NCI-H1930 (cell line): Measurements from ENCODE around the gene PABPN1.
"Not testable (repeated sequence)": the region's sequence is repeated elsewhere in the genome, so short reads cannot be mapped to it uniquely, and the experiment has no call there.

ENCODE experiments used
- DNase-seq, 2 experiments: peaks; one replicate each; lab custom pipeline; 2025; lab: John Stamatoyannopoulos, UW

Gene PABPN1

DNA sequence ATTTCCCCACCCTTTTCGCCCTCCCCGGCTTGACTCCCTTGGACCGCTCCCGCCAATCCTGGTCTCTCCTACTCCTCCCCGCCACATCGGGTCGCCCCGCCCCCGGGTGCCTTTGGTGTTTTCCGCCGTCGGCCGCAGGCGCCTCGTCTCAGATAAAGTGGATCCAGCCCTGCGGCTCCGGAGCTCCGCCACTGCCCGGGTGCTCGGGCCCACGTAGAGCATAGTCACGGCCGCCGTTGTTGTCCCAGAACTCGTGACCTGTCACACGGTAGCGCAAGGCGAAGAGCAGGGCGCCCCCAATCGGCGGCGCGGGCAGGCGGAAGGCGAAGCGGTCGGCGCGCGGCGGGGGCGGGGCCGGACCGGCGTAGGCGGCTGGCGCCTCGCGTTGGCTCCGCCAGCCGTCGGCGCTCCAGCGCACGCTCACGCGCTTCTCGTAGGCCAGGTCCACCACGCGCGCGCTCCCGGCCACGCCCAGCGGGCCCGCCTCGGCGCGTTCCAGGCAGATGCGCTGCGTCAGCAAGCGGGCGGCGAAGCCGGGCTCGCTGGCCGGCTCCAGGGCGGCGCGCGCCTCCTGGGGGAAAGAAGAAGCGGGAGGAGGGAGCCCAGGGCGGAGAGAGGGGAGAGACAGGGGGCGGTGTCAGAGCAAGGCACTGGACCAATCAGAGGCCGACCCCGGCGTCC is 19.8 kb upstream of the PABPN1 start:
- peak; percentile 94 to 98 for DNase-seq

- DNase-seq = peak in 1 of 2 experiments; percentile 72
Measured at GRCh38 chr14:23301969-23302289, 19.3 kb upstream of the PABPN1 start.

DNA sequence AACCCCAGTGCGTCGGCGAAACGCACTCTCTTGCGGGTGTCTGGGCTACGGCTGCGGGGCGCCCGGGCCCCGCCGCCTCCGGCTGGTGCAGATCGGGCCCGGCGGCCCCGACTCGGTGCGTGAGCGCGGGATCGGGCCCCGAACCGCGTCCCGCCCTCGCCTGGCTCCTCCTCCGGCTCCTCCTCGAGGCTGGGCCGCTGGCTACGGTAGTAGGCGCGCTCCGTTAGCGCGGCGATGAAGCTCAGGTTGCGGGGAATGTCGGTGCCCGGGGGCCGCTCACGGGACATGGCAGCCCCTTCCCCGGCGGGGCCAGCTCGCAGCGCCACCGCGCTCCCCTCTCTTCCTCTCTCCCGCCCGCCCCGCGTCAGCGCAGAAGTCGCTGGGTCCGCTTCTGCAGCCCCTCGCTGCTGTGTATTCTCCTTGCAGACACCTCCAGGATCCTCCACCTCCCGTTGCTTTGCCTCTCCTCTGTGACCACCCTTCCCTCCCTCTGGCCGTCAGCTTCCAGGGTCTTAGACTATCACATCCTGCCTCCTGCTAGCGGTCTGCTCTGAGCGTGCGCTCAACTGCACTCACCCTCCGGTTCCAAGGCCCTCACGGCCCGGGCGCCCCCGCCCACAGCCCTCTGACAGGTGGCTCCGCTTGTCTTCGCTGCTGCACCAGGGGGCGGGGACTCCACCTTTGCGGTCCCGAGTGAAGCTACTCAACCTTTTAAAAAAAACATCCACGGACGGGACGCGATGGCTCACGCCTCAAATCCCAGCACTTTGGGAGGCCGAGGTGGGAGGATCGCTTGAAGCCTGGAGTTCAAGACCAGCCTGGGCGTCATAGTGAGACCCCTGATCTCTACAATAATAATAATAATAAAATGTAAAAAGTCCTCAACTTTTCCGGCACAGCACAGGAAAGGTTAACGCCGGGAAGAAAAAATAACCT is 18.7 kb upstream of the PABPN1 start, which contains the start of gene PPP1R3E:
PPP1R3E (minus strand) TSS at position 570 of the 936 bp plus-strand sequence; CDS start at position 287, 283 bp downstream.
- DNase-seq = peak; percentile 56 to 60

DNA sequence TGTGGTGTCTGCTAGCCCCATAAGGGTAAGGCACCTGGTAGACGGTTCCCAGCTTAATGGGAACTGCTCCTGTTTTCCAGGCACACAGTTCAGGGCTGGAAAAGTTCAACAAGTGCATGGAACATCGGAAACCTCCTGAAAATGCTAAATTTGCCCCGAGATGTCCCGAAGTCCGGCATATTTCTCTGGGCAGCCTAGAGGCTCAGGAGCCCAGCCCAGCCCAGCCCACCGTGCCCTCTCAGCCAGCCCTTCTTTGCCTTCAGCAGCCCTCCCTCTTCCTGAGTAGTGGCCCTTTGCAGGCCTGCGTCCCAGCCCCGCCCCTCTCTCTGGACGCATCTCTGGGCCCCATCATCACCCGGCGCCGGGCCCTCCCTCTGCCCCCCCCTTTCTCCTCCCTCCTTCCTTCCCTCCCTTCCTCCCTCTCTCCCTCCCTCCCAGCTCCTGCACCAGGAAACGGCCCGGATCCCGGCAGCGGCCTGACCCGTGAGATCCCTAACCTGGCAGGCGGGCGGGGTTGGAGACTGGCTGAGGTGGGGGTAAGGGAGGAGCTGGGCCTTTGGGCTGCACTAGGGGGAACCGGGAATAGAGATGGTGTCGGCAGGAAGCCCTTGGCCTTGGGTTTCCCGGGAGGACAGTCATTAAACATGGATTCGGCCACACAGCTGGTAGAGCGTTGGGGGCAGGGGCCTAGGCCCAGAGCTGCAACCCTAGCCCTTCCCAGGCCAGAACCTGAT is 14.7 kb upstream of the PABPN1 start, which contains the start of gene BCL2L2:
BCL2L2 (plus strand) TSS at position 422 of the 734 bp plus-strand sequence. CDS start 935 bp downstream, outside the sequence.
- peak; percentile 76 to 77 for DNase-seq

DNA sequence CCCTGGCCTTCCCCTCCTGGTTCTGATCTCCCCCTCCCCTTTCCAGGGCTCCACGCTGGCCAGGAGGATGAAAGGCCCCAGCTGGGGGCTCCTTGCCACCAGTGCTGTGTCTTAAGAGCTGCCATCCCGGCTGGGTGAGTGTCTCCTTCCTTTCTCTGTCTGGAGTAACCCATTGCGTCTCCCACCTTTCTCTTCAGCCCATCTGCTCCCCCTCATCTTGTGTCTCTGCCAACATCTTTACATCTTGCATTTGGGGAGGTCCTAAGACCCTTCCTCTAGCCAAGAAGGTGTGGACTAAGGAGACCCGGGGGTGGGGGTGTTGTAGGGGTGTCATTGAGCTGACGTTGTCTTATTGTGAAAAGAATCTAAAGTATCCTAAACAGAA is 14.1 kb upstream of the PABPN1 start:
- DNase-seq = no peak

DNA sequence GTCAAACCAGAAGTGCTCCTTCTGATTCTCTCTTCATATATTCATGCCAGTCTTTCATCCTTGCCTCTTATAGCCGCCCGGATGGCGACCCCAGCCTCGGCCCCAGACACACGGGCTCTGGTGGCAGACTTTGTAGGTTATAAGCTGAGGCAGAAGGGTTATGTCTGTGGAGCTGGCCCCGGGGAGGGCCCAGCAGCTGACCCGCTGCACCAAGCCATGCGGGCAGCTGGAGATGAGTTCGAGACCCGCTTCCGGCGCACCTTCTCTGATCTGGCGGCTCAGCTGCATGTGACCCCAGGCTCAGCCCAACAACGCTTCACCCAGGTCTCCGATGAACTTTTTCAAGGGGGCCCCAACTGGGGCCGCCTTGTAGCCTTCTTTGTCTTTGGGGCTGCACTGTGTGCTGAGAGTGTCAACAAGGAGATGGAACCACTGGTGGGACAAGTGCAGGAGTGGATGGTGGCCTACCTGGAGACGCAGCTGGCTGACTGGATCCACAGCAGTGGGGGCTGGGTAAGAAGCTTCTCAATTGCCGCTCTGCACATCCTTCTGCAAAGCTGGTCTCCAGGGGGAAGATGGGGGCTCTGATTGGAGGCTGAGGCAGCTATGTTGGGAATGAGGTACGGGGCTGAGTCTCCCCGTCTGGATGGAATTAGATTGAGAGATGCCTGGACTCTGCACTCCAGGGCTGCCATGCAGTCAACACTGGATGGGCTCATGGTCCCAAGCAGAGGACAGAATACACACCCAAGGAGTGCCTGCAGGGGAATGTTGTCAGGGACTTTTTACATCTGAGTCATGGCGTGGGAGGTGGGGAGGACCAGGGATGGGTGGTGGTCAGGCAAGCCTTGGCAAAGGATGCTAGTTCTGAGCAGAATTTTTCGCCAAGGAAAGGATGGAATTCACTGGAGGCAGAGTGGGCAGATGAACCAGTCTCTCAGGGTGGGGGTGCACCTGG is 13.3 kb upstream of the PABPN1 start:
- DNase-seq = no peak

DNA sequence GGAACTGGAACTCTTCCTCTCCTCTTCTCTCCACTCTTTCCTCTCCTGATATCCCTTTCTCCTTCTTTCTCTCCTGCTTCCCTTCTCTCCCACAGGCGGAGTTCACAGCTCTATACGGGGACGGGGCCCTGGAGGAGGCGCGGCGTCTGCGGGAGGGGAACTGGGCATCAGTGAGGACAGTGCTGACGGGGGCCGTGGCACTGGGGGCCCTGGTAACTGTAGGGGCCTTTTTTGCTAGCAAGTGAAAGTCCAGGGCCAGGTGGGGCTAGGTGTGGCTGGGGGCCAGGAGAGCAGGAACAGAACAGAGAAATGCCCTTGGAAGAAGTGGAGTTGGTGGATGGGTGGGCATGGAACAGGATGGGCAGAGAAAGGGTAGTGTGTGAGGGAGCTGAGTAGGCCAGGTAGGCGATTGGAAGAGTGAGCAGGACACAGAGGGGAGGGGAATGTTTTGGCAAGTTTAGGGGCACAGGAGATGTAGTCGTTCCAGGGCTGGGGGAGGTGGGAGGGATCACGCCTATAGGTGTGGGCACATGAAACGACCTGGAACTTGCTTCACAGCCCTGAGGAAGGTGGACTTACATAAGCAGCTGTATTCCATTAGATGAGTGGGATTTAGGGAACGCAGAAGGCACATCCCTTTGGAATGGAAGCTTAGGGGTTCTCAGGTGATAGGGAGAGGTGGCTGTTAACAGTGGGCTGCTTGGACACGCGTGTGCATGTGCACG is 12.4 kb upstream of the PABPN1 start:
- no peak for DNase-seq

DNA sequence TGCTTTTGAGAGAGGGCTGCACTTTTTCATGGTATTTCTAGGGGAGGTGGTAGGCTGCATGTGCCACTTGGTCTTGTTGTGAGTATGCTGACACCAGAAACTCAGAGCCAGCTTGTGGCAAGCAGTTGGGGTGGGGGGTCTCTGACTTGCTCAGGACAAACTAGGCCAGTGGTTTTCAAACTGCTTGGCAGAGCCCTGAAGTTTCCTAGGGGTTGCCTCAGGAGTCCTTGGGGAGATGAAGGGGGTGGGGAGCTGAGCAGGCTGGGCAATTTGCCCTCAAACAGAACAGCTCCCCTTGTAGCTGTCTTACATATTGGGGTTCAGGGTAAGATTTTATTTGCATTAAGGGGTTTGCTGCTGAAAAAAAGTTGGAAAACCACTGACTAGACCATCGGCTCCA is 10.7 kb upstream of the PABPN1 start:
- DNase-seq = no peak

- DNase-seq = no peak
Measured at GRCh38 chr14:23316300-23316699, 5.0 kb upstream of the PABPN1 start.

GRCh38 chr14:23319746-23320583 is 1.3 kb upstream of the PABPN1 start:
- DNase-seq = no peak

DNA sequence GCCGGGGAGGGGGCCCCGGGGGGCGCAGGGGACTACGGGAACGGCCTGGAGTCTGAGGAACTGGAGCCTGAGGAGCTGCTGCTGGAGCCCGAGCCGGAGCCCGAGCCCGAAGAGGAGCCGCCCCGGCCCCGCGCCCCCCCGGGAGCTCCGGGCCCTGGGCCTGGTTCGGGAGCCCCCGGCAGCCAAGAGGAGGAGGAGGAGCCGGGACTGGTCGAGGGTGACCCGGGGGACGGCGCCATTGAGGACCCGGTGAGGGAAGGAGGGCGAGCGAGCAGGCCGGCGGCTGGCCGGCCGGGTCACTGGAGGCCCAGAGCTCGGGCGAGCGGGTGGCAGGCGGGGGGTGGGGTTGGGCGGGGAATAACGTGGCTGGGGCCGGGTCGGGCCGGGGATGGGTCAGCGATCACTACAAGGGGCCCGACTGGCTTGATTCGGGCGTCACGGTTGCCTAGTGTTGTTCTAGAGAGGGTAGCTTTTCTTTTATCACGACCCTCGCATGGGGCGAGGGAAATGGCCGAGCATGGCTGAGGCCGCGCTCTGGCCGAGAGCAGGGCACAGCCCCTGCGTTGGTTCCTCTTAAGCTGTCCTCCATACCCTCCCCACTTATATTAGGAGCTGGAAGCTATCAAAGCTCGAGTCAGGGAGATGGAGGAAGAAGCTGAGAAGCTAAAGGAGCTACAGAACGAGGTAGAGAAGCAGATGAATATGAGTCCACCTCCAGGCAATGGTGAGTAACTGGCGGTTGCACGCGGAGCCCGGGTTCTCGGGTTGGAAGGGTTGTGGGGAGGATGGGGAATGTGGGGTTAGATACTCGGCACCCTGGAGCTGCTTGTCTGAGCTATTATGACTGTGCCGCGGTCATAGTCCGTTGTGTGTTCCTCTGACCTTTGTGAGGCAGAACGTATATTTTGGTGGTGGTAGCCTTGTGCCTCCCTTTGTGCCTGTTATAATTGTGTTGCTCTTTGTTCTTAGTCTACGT is 603 bp downstream of the PABPN1 start:
- DNase-seq = no peak

DNA sequence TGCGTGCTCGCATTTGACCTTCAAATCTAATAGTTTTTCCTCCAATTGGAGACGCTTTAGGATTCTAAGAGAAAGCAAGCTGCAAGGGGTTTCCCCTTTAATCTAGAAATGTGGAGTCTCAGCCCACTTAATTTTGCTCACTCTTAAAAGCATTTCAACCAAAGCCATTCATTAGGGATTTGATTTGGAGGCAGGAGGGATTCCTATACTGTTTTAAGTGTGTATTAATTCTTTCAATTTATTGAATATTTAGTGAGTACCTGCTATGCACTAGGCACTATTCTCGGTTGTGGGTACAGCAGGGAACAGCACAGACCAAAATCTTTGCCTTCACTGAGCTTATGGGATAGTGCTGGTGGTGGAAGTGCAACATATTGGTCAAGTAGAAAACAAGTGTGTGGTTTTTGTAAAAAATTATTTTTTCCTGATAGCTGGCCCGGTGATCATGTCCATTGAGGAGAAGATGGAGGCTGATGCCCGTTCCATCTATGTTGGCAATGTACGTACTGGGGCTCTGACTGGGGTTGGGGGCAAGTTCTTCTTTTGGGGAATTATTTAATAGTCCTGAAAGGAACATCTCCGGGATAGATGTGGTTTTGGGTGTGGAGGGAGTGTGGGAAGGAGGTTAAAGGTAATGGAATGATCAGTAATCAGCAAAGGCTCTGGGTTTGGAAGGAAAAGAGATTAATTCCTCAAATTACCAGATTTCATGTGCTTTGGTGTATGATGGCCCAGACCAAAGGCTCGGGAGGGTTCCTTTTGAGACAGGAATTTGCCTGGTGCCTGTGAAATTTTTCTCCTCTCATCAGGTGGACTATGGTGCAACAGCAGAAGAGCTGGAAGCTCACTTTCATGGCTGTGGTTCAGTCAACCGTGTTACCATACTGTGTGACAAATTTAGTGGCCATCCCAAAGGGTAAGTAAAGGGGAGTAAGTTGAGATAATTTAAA is 1.6 kb downstream of the PABPN1 start:
- DNase-seq = no peak

DNA sequence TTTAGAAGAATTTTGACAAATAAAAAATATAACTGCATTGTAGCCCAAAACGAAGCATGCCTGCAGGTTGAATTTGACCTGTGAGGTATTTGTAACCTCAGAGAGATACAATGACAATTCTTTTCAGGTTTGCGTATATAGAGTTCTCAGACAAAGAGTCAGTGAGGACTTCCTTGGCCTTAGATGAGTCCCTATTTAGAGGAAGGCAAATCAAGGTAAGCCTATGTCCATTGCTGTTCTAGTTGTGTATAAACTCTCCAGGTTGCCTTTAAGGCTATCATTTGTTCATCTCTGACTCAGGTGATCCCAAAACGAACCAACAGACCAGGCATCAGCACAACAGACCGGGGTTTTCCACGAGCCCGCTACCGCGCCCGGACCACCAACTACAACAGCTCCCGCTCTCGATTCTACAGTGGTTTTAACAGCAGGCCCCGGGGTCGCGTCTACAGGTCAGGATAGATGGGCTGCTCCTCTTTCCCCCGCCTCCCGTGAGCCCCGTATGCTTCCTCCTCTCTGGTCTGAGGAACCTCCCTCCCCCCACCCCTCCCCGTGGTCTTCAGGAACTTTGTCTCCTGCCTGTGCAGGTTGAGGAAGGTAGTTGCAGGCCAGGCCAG is 2.7 kb downstream of the PABPN1 start:
- DNase-seq = no peak

DNA sequence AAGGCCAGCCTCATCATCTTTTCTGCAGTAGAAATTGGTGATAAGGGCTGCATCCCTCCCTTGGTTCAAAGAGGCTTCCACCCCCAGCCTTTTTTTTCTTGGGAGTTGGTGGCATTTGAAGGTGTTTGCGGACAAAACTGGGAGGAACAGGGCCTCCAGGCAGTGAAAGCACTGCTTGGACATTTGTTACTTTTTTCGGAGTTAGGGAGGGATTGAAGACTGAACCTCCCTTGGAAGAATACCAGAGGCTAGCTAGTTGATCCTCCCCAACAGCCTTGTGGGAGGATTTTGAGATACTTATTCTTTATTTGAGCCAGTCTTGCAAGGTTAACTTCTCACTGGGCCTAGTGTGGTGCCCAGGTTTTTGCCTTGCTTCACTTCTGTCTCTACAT is 3.2 kb downstream of the PABPN1 start:
- no peak for DNase-seq

- DNase-seq = no peak
Measured at GRCh38 chr14:23324993-23325392, 3.7 kb downstream of the PABPN1 start.

DNA sequence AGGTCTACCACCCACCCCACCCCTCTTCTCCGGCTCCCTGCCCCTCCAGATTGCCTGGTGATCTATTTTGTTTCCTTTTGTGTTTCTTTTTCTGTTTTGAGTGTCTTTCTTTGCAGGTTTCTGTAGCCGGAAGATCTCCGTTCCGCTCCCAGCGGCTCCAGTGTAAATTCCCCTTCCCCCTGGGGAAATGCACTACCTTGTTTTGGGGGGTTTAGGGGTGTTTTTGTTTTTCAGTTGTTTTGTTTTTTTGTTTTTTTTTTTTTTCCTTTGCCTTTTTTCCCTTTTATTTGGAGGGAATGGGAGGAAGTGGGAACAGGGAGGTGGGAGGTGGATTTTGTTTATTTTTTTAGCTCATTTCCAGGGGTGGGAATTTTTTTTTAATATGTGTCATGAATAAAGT is 4.5 kb downstream of the PABPN1 start:
- DNase-seq = not testable (repeated sequence)
